ENCODE measurements around the gene SLC18A2.

DNA sequence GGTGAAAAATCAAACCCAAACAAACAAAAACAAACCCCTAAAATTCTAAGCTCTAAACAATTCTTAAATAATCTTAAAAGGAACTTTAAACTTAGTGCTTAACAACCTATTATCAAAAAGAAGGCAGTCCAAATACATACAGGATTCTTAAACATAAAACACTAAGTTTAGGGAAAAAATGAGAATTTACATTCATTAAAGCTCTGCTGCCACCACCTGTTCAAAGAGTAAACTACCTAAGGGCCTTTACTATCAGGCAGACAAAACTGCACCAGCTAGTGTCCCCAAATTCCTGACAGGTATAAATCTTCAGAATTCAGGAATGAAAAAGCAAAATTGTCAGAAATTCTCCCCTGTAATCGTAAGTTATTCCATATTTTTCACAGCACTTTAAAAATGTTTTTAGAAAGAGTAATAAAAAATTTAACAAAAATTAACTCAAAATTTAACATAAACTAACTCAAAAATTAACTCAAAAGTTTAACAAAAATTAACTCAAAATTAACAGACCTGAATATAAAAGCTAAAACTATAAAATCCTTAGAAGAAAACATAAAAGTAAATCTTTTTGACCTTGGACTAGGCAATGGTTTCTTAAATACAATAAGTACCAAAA lies 79.2 kb downstream of the SLC18A2 start:
- TF ChIP-seq EP300 (IDR thresholded peaks at IDR 0.05; ENCODE audit: low read depth) (no peak), POLR2A (IDR thresholded peaks at IDR 0.05) (no peak)
- TF ChIP-seq, protein P1, sequence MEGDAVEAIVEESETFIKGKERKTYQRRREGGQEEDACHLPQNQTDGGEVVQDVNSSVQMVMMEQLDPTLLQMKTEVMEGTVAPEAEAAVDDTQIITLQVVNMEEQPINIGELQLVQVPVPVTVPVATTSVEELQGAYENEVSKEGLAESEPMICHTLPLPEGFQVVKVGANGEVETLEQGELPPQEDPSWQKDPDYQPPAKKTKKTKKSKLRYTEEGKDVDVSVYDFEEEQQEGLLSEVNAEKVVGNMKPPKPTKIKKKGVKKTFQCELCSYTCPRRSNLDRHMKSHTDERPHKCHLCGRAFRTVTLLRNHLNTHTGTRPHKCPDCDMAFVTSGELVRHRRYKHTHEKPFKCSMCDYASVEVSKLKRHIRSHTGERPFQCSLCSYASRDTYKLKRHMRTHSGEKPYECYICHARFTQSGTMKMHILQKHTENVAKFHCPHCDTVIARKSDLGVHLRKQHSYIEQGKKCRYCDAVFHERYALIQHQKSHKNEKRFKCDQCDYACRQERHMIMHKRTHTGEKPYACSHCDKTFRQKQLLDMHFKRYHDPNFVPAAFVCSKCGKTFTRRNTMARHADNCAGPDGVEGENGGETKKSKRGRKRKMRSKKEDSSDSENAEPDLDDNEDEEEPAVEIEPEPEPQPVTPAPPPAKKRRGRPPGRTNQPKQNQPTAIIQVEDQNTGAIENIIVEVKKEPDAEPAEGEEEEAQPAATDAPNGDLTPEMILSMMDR (IDR thresholded peaks at IDR 0.05): peak; percentile 24 to 44 (median 42)

Measured in transverse colon (tissue), 3 donors.